TTC549 (cell line): ENCODE results near the gene GALP.
"Not testable (repeated sequence)": the region's sequence is repeated elsewhere in the genome, so short reads cannot be mapped to it uniquely, and the experiment has no call there.

Experiments used
- FAIRE-seq: peaks from 2 replicates; lab custom pipeline; 2012; peaks lifted over from hg19 to GRCh38; lab: Jason Lieb, UNC

The GALP gene

DNA sequence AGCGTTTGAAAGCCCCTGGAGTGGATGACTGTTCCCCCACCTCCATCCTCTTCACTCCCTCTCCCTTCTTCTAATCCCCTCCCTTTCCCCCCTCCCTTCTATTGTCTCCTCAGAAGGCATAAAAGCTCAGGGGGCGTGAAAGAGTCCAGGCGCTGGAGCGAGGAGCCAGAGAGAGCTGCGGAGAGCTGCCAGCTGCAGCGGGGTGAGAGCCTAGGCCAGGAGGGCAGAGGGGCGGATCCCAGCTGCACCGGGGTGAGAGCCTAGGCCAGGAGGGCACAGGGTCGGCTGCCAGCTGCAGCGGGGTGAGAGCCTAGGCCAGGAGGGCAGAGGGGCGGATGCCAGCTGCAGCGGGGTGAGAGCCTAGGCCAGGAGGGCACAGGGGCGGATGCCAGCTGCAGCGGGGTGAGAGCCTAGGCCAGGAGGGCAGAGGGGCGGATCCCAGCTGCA, at the start of gene GALP:
GALP (plus strand) TSS at position 148 of the 447 bp plus-strand sequence. CDS start 1,101 bp downstream, outside the sequence.
- not testable (repeated sequence) for FAIRE-seq

DNA sequence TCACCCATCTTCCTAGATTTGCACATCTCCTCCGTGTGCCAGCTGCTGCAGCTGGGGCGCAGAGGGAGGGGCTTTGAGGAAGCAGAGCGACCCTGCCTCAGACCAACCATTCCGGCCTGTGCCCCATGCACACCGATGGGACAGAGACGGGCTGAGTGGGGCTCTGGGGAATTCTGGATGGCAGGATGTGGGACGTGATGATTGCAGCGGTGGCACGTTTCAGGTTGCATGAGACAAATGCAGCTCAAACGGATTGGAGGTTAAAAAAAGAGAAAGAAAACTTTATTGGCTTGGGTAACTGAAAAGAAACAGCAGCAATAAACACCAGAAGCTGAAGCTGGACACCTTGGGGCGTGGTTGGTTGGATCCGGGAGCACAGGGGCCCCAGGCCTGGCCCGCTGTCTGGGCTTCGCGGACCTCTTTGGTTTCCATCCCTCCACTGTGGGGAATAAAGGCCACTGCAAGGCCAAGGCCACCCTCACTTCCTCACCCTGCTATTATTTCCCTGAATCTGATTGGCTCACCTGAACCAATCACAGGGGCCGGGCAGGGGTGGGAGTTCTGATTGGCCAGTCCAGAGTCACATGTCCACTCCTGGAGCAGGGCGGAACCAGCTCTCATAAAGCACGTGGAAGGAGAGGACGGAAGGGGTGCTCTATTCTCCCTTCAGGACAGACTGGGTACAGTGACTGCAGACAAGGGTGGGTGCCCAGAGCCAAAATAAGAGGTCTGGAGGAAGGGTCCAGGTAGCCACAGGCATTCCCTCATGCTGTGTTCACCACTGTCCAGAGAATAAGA, 48.6 kb upstream of the GALP start:
- FAIRE-seq: no peak

DNA sequence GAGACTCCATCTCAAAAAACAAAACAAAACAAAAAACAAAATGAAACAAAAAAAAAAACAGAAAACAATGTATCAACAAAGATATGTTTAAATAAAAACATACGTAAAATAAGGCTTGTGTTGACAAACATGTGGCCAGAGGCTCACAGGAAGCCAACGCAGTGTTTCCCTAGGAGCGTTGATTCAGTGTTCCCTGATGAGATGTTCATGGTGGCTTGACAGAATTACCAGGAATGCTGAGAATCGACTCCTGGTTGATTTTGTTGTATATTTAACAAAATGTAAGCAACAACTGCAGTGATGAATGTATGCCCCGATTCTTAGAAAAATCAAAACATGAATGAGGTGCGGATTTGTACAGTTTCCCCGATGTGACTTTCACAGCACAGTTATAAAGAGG, 45.8 kb upstream of the GALP start:
- FAIRE-seq: no peak

DNA sequence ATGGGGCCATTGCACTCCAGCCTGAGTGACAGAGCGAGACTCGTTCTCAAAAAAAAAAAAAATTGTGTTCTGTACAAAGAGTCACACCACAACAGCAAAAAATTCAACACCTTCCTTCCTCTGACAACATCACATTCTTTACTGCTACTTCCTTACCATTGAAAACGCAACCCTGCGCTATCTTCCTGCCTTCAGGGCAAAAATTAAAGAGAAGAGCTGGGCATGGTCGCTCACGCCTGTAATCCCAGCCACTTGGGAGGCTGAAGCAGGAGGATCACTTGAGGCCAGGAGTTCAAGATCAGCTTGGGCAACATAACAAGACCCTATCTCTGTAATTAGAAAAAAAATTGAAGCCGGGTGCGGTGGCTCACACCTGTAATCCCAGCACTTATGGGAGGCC, 44.2 kb upstream of the GALP start:
- no peak for FAIRE-seq

DNA sequence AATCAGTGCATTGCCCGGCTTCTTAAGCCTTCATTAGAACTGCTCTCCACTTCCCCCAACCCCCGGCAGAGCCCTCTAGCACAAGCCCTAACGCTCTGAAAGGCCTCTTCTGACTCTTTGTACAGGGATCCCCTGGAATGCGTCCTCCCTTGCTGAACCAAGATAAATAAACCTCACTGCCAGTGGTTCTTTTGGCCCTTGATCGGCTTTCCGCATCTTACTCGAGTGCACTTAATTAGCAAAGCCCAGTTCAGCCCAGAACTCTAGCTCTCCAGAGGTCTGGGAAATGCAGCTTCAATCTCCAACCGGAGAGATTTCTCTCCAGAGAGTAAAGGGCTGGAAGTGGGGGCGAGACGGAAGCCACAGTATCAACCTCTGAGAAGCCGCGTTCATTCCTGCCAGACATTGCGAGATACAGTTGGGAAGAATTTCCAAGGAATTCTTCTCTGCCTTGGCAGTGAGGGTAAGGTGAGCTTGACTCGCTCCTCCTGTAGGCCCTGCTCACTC, 43.4 kb upstream of the GALP start:
- no peak for FAIRE-seq

DNA sequence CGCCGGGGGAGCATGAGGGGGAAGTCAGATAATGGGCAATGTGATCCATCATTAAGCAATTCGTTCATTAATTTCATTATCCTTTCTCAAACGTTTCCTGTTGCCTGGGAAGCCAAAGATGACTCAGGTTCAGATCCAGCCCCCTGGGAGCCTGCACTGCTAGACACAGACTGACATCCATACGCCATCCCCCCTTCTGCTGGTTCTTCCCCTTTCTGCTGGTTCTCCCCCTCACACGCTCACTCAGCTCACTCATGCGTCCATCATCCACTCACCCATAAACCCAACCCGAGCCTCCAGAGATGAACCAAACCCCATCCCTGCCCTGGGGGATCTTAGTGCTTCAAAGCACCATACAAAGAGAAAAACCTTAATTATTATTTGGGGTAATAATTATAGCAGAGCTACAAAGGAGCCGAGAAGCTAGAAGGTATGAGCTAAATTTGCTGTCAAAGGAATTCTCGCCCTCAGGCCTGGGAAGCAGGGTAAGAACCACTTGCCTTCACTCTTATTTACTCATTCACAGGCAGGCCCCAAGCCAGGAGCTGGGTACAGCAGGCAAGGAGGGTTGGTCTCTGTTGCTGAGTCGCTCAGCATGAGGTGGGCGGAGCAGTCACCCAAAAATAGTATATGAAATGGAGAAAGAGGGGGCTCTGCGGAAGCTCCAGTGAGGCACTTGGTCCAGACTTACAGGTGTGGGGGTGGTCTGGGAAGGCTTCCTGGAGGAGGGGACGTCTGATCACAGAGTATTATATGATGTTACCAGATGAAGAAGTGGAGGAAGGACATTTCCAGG, 41.8 kb upstream of the GALP start:
- no peak for FAIRE-seq

DNA sequence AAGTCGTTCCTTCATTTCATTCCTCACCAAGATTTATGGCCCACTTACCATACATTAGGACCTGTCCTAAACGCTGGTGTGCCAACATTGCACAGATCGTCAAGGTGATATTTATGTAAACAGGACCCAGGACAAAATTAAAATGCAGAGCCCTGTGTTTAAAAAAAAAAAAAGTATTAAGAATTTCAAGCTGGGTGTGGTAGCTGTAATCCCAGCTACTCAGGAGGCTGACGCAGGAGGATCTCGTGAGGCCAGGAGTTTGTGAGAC, 41.2 kb upstream of the GALP start:
- FAIRE-seq: no peak

DNA sequence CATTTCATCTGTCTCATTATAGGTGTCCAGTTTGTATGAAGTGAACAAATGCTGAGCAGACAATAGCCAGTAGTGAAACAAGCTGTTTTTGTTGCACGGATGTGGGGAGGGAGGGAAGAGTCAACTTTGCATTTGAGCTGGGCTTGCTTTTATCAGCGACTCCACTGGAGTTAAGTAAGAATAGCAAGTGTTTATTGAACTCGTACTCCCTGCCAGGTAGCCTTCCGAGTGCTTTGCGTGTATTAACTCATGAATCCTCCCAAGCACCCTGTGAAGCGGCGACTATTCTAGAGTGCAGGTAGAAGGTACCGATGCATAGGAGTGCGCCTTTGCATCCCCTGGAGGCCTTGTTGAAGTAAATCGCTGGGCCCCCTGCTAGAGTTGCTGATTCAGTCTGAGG, 39.4 kb upstream of the GALP start:
- no peak for FAIRE-seq

DNA sequence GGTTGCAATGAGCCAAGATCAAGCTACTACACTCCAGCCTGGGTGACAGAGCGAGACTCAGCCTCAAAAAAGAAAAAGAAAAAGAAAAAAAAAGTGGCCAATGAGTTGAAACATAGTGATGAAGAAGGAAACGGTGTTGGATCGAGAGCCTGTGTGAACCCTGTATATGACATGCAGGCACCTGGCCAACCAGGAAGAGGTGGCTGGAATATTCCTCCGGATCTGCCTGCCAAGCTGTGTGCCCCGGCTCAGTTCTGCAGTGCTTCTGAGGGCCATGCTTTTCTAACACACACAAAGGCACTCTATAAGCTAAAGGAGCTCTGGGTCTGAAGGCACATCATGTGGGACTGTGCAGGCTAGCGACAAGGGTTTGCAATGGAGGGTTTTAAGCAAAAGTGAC, 38.4 kb upstream of the GALP start:
- no peak for FAIRE-seq

DNA sequence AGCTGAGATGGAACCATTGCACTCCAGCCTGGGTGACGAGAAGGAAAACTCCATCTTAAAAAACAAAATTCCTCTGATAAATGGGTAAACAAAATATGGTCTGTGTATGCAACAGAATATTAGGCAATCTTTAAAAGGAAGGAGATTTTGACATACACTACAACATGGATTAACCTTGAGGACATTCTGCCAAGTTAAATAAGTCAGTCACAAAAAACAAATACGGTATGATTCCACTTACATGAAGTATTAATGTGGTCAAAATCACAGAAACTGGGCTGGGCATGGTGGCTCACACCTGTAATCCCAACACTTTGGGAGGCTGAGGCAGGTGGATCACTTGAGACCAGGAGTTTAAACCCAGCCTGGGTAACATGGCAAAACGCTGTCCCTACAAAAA, 37.7 kb upstream of the GALP start:
- FAIRE-seq: no peak

DNA sequence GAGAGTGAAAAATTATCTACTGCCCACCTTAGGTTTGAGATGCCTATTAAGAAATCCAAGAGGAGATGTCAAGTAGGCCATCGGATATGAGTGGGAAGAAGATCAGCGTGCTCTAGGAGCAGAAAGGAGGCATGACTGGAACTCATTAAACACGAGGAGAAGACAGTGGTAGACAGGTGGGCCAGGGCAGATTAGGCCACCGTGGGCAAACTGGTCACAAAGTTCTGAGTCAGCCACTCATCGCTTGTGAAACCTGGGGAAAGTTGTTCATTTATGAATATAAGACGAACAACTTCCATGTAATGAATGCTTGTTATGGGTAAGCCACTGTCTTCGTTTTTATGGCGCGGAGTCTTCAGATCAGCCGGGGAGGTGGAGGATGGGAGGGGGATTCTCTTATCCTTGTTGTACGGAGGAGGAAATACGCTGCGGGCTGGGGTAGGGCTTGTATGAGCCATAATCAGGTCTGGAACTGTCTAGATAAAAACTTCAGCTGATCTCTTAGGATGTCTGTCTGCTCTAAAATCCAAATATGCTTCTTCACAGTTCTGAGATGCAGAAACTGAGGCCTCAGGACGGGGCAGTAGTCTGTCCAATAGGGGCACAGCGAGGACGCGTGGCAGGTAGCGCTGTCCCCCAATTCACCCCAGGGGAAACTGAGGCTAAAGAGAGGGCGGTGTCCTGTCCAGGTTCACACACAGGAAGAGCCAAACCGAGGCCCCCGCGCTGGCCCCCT, 35.8 kb upstream of the GALP start:
- no peak for FAIRE-seq

DNA sequence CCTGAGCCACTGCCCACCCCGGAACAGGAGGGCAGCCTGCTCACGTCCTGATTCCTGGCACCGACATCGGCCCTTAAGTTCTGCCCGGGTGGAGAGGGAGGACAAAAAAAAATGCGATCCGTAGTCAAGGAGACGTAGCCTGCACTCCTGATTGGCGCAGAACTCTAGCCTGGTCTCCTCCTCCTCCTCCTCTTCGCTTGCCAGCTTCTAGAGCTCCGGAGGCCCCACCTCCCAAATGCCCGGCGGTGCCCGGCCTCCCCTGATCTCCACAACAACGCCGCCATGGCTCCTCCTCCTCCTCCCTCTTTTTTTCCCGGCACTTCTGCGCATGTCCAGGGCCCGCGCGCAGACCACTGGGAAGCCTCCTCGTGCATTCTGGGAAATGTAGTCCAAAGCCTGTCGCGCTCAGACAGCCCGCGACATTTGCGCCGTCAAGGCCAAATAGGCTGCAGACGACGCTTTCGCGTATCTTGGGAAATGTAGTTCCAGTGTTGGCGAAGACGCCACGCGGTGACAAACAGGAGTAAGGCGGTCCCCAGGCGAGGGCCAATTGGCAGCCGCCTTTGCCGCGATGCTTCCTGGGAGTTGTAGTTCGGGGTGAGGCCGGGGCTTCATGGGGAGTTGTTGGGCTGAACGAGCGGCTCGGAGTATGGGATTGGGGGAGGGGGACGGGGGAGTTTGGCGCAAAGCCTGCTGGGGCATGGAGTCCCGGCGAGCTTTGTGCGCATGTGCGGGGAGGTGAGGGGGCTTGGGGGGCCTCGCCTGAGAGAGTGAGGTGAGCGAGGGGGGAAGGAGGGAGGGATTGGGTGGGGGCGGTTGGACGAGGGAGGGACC, 35.0 kb upstream of the GALP start, which contains the start of gene ZNF444:
ZNF444 (plus strand) TSS at position 705 of the 834 bp plus-strand sequence. CDS start 5,625 bp downstream, outside the sequence.
- FAIRE-seq: peak; percentile 96

DNA sequence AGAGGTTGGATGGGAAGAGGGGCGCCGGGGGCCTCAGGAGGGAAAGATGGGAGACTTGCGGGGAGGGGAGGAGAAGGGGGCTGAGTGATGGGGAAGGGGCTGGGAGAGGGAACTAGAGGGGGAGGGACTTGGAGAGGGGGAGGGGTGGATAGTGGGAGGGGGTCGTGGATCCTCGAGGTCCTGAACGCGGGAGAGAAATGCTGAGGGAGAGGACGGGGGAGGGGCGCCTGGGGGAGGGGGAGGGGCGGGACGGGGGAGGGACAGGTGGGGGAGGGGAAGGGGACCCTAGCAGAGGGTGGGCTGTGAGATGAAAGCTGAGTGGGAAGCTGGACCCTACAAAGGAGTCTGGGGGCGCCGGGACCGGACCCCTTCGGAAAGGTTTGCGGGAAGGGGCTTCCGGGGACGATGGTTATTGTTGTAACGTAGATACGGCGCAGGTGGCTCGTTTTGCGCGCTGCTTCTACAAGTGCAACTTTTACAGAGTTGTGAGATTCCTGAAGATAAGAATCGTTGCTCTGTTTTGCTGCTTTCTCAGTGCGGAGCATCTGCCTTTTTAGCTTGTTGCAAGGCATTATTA, 34.3 kb upstream of the GALP start:
- no peak for FAIRE-seq

DNA sequence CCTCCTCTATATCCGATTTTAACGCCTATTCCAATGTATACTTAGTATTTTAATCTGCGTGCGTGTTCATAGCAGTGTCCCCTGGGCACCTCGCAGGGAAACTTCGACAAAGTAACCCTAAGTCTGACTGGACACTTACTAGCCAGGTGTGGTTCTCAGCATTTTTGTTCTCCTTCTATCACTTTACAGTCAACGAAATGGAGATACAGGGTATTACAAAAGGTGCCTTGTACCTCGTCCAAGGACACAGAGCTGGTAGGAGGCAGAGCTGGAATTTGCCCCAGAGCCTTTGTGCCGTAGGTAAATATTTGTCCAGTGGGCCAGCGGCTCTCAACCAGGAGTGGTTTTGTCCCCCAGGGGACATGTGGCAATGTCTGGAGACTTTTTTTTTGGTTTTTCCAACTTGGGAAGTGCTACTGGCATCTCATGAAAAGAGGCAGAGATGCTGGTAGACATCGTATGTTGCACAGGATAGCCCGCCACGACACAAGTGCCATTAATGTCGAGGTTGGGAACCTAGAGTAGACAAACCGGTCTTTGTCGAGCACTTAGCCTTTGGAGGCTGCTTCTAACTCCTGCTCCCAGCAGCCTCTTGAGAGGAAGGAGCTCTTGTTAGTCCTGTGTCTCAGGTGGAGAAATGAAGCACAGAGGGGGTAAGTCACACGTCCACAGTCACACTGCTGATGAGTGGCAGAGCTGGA, 33.6 kb upstream of the GALP start:
- FAIRE-seq: no peak

DNA sequence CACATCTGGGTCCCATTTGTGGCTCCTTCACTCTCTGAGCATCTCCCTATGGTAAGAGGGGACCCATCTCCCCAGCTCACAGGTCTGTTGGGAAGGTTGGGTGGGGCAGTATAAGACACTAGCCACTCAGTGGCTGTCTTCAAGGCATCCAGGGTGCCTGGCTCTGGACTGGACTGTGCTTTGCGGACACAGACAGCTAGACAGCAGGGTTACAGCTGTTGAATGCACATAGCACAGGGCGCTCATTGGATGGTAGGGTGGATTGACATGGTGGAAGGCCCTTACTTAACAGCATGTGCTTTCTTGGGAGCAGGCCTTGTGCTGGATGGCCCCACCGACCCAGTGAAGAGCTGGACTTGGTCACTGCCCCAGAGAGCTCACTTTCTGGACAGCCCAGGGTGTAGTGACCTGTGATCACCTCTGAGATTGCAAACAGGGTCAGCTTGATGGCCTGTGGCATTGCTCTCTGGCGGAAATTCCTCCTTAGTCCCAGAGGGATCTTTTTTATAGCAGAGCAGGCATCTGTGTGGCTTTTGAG, 32.8 kb upstream of the GALP start:
- no peak for FAIRE-seq

DNA sequence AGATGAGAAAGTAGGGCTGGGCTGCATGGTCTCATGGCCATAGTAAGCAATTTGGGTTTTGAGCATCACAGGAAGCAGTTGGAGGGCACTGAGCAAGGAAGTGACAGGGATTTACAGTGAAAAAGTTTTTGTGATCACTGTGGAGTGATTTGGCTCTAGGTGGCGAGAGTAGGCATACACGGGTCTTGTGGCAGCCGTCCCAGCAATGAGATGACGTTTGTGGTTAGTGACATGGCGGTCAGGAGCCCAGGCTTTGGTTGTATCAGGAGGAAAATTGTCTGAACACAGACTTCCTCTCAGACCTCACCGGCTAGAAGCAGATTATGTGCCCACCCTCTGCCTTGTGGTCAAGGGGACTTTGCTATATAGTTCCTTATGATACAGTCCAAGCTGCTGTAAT, 31.4 kb upstream of the GALP start:
- no peak for FAIRE-seq

DNA sequence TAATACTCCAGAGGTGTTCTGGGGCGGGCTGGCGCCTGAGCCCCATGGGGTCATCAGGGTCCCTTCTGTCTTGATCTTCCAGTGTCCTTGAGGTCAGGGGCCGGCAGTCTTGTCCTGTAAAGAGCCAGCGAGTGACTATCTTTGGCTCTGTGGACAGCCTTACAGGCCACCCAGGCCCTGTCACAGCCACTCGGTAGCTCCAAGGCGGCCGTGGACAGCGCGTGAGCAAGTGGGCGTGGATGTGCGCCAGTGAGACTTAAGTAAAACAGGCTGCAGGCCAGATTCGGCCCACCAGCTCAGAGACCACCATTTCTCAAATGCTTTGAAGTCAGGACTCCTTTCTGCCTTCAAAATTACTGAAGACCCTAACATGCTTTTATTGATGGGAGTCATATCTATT, 31.0 kb upstream of the GALP start:
- FAIRE-seq: no peak

DNA sequence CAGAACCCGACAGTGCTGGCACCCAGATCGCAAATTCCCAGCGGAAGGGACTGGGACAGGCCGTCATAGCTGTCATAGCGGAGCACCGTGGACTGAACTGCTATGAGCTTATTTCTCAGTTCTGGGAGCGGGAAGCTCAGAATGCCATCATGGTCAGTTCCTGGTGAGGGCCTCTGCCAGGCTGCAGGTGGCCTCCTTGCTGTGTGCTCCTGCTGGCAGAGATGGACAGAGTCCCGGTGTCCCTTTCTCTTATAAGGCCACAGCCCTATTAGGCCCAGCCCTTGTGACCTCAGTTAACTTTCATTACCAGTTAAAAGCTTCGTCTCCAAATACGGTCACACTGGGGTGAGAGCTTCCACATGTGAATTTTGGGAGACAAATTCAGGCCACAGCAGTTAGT, 30.1 kb upstream of the GALP start:
- FAIRE-seq: no peak

DNA sequence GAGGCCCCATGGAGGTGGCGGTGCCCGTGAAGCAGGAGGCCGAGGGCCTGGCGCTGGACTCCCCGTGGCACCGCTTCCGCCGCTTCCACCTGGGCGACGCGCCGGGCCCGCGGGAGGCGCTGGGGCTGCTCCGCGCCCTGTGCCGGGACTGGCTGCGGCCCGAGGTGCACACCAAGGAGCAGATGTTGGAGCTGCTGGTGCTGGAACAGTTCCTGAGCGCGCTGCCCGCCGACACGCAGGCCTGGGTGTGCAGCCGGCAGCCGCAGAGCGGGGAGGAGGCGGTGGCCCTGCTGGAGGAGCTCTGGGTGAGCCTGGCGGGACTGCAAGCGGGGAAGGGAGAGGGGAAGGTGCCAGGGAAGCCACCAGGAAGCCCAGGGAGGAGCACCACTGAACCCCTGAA, 28.9 kb upstream of the GALP start:
- FAIRE-seq: no peak

DNA sequence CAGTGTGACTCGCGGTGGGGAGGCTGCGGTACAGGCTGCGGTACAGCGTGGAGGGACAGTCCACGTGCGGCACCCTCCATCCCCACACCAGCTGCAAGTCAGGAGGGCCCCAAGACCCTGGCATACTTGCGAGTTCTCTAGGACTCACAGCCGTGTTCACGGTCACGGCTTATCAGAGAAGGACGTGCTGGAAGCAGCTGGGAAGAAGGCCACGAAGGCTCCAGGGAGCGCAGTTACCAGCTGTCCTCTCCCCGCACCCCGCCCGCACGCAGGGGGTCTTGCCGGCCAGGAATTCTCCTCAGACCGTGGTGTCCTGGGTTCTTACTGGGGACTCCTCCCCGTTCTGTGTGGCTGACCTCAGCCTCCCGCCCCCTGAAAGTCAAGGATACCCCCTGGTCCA, 28.5 kb upstream of the GALP start:
- no peak for FAIRE-seq

DNA sequence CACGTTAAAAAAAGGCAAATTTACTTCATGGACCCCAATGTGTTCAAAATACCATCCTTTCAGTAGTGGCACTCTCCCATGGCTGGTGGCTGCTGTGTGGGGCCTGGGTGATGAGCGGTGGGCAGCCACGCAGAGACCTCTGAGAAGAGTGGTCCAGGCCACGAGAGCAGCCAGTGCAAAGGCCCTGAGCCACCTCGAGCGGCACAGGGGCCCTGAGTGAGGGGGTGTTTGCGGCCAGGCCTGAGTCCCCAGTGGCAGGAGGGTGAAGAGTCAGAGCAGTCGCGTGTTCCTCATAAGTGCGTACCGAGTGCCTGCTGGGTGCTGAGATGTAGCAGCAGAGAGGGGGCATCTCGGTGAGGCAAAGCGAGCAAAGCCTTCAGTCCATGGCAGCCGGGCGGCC, 27.7 kb upstream of the GALP start:
- no peak for FAIRE-seq
